Activated T-helper 1 cell treated with anti-CD3 and anti-CD28 coated beads, Interleukin-12 subunit alpha, Interleukin-12 subunit beta, Interleukin-2, Interleukin-4 antibody, amounts not matched to agents 30 ng/mL and 10 ng/mL and 1 ng/mL, durations not matched to agents 14 hours and 24 hours and 36 hours (primary cell): ENCODE data around the gene KCNQ1. TPM values are rescaled to one million over a fixed set of nuclear protein-coding genes. Genes with fewer than 3 reads are reported as not detected.

Source experiments
- DNase-seq: peaks from one replicate; pipeline ENCODE4 v3.0.0; 2021; ENCODE audit warnings: low spot score
- H3K27ac Mint-ChIP-seq: one replicate; pipeline ENCODE4 v1.8.0; 2021; ENCODE audit warnings: mild to moderate bottlenecking, mixed read lengths
- H3K27me3 Mint-ChIP-seq: one replicate; pipeline ENCODE4 v1.8.0; 2022; ENCODE audit warnings: mild to moderate bottlenecking, moderate library complexity, mixed read lengths; ENCODE audit not compliant: insufficient read depth
- H3K36me3 Mint-ChIP-seq: one replicate; pipeline ENCODE4 v1.8.0; 2021; ENCODE audit warnings: low read depth, mixed read lengths
- H3K4me1 Mint-ChIP-seq: one replicate; pipeline ENCODE4 v1.8.0; 2021; ENCODE audit warnings: low read depth, mixed read lengths
- H3K4me3 Mint-ChIP-seq: one replicate; pipeline ENCODE4 v1.8.0; 2021; ENCODE audit warnings: mild to moderate bottlenecking, moderate library complexity, mixed read lengths
- H3K9me3 Mint-ChIP-seq: one replicate; pipeline ENCODE4 v1.8.0; 2021; ENCODE audit warnings: mixed read lengths
- intact Hi-C: fragments of 100-400 bp; cut with micrococcal nuclease; formaldehyde crosslinking; loops from one replicate; pipeline ENCODE4 v1.15.1; 2024
- total RNA-seq: library from RNA; stranded (reverse); gene quantifications from 2 replicates; pipeline ENCODE4 v1.2.3, GENCODE V29; 2022

The KCNQ1 gene
- total RNA-seq, 1 donor from 2014 or later = 6.4 TPM

- Mint-ChIP-seq H3K36me3 (no peaks in the 10 kb centered on the region), H3K27me3 (no peaks in the 10 kb centered on the region), H3K9me3 (no peaks in the 10 kb centered on the region), H3K4me1 (no peaks in the 10 kb centered on the region), H3K4me3 (no peak overlapping the region), H3K27ac (no peak overlapping the region)
- no peak for DNase-seq
- intact Hi-C loops = no loop called here
These were observed 126.2 kb downstream of the KCNQ1 start for GRCh38 chr11:2570841-2571597.

GRCh38 chr11:2571598-2572281 is 126.9 kb downstream of the KCNQ1 start:
- H3K36me3 Mint-ChIP-seq = no peaks in the 10 kb centered on the region
- no peaks in the 10 kb centered on the region for H3K4me1 Mint-ChIP-seq
- no peaks in the 10 kb centered on the region for H3K9me3 Mint-ChIP-seq
- H3K4me3 Mint-ChIP-seq = no peak overlapping the region
- no peak for DNase-seq
- H3K27me3 Mint-ChIP-seq = no peaks in the 10 kb centered on the region
- intact Hi-C loops = no loop called here
- no peak overlapping the region for H3K27ac Mint-ChIP-seq

GRCh38 chr11:2572491-2573239 is 127.9 kb downstream of the KCNQ1 start:
- H3K4me3 Mint-ChIP-seq = no peak overlapping the region
- no peaks in the 10 kb centered on the region for H3K27me3 Mint-ChIP-seq
- H3K27ac Mint-ChIP-seq = no peak overlapping the region
- intact Hi-C loops = no loop called here
- no peaks in the 10 kb centered on the region for H3K9me3 Mint-ChIP-seq
- H3K4me1 Mint-ChIP-seq = no peaks in the 10 kb centered on the region
- no peak for DNase-seq
- H3K36me3 Mint-ChIP-seq = no peaks in the 10 kb centered on the region

- Mint-ChIP-seq H3K4me3 (no peak overlapping the region), H3K36me3 (no peaks in the 10 kb centered on the region), H3K27ac (no peak overlapping the region), H3K4me1 (no peaks in the 10 kb centered on the region), H3K27me3 (no peaks in the 10 kb centered on the region), H3K9me3 (no peaks in the 10 kb centered on the region)
- DNase-seq = no peak
- intact Hi-C loops = no loop called here
These were observed 128.6 kb downstream of the KCNQ1 start for GRCh38 chr11:2573240-2574042.

GRCh38 chr11:2574043-2574552 is 129.3 kb downstream of the KCNQ1 start:
- no peak overlapping the region for H3K4me3 Mint-ChIP-seq
- H3K36me3 Mint-ChIP-seq = no peaks in the 10 kb centered on the region
- H3K9me3 Mint-ChIP-seq = no peaks in the 10 kb centered on the region
- no peaks in the 10 kb centered on the region for H3K4me1 Mint-ChIP-seq
- no peaks in the 10 kb centered on the region for H3K27me3 Mint-ChIP-seq
- DNase-seq = no peak
- no peak overlapping the region for H3K27ac Mint-ChIP-seq
- intact Hi-C loops = no loop called here

- no peak overlapping the region for H3K4me3 Mint-ChIP-seq
- no peak overlapping the region for H3K27ac Mint-ChIP-seq
- intact Hi-C loops = no loop called here
- DNase-seq = no peak
- H3K9me3 Mint-ChIP-seq = no peaks in the 10 kb centered on the region
- H3K36me3 Mint-ChIP-seq = no peaks in the 10 kb centered on the region
- no peaks in the 10 kb centered on the region for H3K27me3 Mint-ChIP-seq
- H3K4me1 Mint-ChIP-seq = no peaks in the 10 kb centered on the region
These were observed 130.0 kb downstream of the KCNQ1 start for GRCh38 chr11:2574553-2575535.

GRCh38 chr11:2575591-2576051 is 130.8 kb downstream of the KCNQ1 start:
- H3K4me3 Mint-ChIP-seq = no peak overlapping the region
- H3K36me3 Mint-ChIP-seq = no peaks in the 10 kb centered on the region
- intact Hi-C loops = no loop called here
- no peak overlapping the region for H3K27ac Mint-ChIP-seq
- H3K27me3 Mint-ChIP-seq = no peaks in the 10 kb centered on the region
- no peaks in the 10 kb centered on the region for H3K9me3 Mint-ChIP-seq
- DNase-seq = no peak
- no peaks in the 10 kb centered on the region for H3K4me1 Mint-ChIP-seq

- H3K27ac Mint-ChIP-seq = no peak overlapping the region
- intact Hi-C loops = no loop called here
- H3K4me3 Mint-ChIP-seq = no peak overlapping the region
- H3K27me3 Mint-ChIP-seq = no peaks in the 10 kb centered on the region
- no peaks in the 10 kb centered on the region for H3K9me3 Mint-ChIP-seq
- no peak for DNase-seq
- H3K4me1 Mint-ChIP-seq = no peaks in the 10 kb centered on the region
- no peaks in the 10 kb centered on the region for H3K36me3 Mint-ChIP-seq
These were observed 131.3 kb downstream of the KCNQ1 start for GRCh38 chr11:2576111-2576510.

- no peaks in the 10 kb centered on the region for H3K9me3 Mint-ChIP-seq
- H3K27ac Mint-ChIP-seq = no peak overlapping the region
- no peak for DNase-seq
- no peaks in the 10 kb centered on the region for H3K4me1 Mint-ChIP-seq
- intact Hi-C loops = no loop called here
- H3K4me3 Mint-ChIP-seq = no peak overlapping the region
- H3K36me3 Mint-ChIP-seq = no peaks in the 10 kb centered on the region
- H3K27me3 Mint-ChIP-seq = no peaks in the 10 kb centered on the region
These were observed 131.7 kb downstream of the KCNQ1 start for GRCh38 chr11:2576549-2576948.

- no peak for DNase-seq
- Mint-ChIP-seq H3K27ac (no peak overlapping the region), H3K4me1 (no peaks in the 10 kb centered on the region), H3K9me3 (no peaks in the 10 kb centered on the region), H3K4me3 (no peak overlapping the region), H3K36me3 (no peaks in the 10 kb centered on the region), H3K27me3 (no peaks in the 10 kb centered on the region)
- intact Hi-C loops = no loop called here
These were observed 132.5 kb downstream of the KCNQ1 start for GRCh38 chr11:2577031-2577990.
